Calu3 (cell line): ENCODE measurements around the gene CYFIP1. TPM values are rescaled to one million over a fixed set of nuclear protein-coding genes. Genes with fewer than 3 reads are reported as not detected.

Experiments used
- BruUV-seq: library from RNA; stranded (reverse); fragments of 400-500 nt; replicated peaks from 2 replicates; lab custom pipeline; 2021; lab: Mats Ljungman, UMichigan
- CTCF ChIA-PET: fragments of 300-600 bp; sonication (Branson Sonifier 250); formaldehyde crosslinking; loops from one replicate; lab custom pipeline; 2022; ENCODE audit warnings: antibody characterized with exemption; lab: Charles Lee
- DNase-seq: peaks from one replicate; pipeline ENCODE4 v3.0.0; 2022
- H3K27ac Mint-ChIP-seq: one replicate; pipeline ENCODE4 v1.8.0; 2022; ENCODE audit warnings: mixed read lengths; ENCODE audit not compliant: unreplicated experiment
- H3K27me3 Mint-ChIP-seq: one replicate; pipeline ENCODE4 v1.8.0; 2022; ENCODE audit warnings: mixed read lengths; ENCODE audit not compliant: unreplicated experiment
- H3K36me3 Mint-ChIP-seq: one replicate; pipeline ENCODE4 v1.8.0; 2022; ENCODE audit warnings: mild to moderate bottlenecking, moderate library complexity, mixed read lengths; ENCODE audit not compliant: insufficient read depth, unreplicated experiment
- H3K4me1 Mint-ChIP-seq: one replicate; pipeline ENCODE4 v1.8.0; 2022; ENCODE audit warnings: mild to moderate bottlenecking, low read depth, mixed read lengths; ENCODE audit not compliant: unreplicated experiment
- H3K4me3 Mint-ChIP-seq: one replicate; pipeline ENCODE4 v1.8.0; 2022; ENCODE audit warnings: mild to moderate bottlenecking, low read depth, moderate library complexity, mixed read lengths; ENCODE audit not compliant: unreplicated experiment
- H3K9me3 Mint-ChIP-seq: one replicate; pipeline ENCODE4 v1.8.0; 2022; ENCODE audit warnings: low read depth, mixed read lengths; ENCODE audit not compliant: unreplicated experiment
- intact Hi-C: fragments of 100-400 bp; cut with micrococcal nuclease; formaldehyde crosslinking; loops from one replicate; pipeline ENCODE4 v1.10.0; 2022; ENCODE audit not compliant: unreplicated experiment
- total RNA-seq: library from RNA; stranded (reverse); gene quantifications from 2 replicates; pipeline ENCODE4 v1.2.3, GENCODE V29; 2022
- TF ChIP-seq, protein P1 (sequence below): fragments of 200-600 bp; IDR thresholded peaks from one replicate; pipeline ENCODE4 v1.8.0; 2022; ENCODE audit warnings: antibody characterized with exemption; ENCODE audit not compliant: unreplicated experiment

CYFIP1 gene
- total RNA-seq, 1 experiment from 2014 or later, result 60.1 TPM

DNA sequence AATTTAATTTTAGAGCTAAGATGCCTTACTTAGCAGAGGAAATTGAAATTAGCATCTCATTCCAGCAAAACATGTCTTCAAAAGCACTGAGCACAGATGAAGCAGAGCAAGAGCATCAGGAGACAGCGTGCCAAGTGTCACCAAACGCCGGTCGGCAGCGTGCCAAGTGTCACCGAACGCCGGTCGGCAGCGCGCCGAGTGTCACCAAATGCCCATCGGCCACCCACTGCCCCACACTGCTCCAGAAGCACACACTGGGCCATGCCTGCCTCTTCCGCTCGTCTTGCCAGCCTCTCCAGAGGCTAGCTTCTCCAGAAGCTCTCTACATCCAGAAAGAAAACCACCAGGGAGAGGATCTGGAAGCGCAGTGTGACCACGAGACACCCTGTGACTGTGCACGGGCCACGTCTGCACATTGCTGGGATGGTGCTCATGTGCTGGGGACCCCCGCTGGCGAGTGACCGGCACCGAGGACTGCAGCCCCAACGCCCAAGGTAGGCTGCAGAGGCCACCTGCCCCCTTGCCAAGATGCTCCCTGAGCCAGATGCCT is 37.8 kb downstream of the CYFIP1 start:
- H3K27me3 Mint-ChIP-seq, result no peaks in the 10 kb centered on the region
- TF ChIP-seq, protein P1, sequence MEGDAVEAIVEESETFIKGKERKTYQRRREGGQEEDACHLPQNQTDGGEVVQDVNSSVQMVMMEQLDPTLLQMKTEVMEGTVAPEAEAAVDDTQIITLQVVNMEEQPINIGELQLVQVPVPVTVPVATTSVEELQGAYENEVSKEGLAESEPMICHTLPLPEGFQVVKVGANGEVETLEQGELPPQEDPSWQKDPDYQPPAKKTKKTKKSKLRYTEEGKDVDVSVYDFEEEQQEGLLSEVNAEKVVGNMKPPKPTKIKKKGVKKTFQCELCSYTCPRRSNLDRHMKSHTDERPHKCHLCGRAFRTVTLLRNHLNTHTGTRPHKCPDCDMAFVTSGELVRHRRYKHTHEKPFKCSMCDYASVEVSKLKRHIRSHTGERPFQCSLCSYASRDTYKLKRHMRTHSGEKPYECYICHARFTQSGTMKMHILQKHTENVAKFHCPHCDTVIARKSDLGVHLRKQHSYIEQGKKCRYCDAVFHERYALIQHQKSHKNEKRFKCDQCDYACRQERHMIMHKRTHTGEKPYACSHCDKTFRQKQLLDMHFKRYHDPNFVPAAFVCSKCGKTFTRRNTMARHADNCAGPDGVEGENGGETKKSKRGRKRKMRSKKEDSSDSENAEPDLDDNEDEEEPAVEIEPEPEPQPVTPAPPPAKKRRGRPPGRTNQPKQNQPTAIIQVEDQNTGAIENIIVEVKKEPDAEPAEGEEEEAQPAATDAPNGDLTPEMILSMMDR, result no peak
- H3K4me1 Mint-ChIP-seq, result no peaks in the 10 kb centered on the region
- CTCF ChIA-PET, result no interaction called here
- no peak overlapping the region for H3K4me3 Mint-ChIP-seq
- no TSS peak for BruUV-seq
- H3K36me3 Mint-ChIP-seq, result no peaks in the 10 kb centered on the region
- no peaks in the 10 kb centered on the region for H3K9me3 Mint-ChIP-seq
- DNase-seq, result no peak
- intact Hi-C loops, result no loop called here
- H3K27ac Mint-ChIP-seq, result no peak overlapping the region

DNA sequence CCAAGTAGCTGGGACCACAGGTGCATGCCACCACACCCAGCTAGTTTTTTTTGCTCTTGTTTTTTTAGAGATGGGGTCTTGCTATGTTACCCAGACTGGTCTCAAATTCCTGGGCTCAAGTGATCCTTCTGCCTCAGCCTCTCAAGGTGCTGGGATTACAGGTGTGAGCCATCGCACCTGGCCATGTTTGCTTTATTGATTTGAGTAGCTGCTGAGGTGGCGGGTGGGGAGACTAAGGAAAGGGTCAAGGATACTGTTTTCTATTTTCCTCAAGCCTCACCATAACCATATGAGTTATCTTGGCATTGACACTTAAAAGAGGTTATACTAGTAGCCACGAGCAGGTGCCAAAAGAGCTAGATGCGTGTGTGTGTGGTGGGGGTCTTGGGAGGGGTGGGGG is 39.0 kb downstream of the CYFIP1 start:
- BruUV-seq, result no TSS peak
- no peak for DNase-seq
- intact Hi-C loops, result no loop called here
- no peak overlapping the region for H3K4me3 Mint-ChIP-seq
- no peak overlapping the region for H3K27ac Mint-ChIP-seq
- H3K36me3 Mint-ChIP-seq, result no peaks in the 10 kb centered on the region
- H3K27me3 Mint-ChIP-seq, result no peaks in the 10 kb centered on the region
- no peaks in the 10 kb centered on the region for H3K4me1 Mint-ChIP-seq
- no peaks in the 10 kb centered on the region for H3K9me3 Mint-ChIP-seq
- TF ChIP-seq, protein P1, result no peak
- CTCF ChIA-PET, result no interaction called here

DNA sequence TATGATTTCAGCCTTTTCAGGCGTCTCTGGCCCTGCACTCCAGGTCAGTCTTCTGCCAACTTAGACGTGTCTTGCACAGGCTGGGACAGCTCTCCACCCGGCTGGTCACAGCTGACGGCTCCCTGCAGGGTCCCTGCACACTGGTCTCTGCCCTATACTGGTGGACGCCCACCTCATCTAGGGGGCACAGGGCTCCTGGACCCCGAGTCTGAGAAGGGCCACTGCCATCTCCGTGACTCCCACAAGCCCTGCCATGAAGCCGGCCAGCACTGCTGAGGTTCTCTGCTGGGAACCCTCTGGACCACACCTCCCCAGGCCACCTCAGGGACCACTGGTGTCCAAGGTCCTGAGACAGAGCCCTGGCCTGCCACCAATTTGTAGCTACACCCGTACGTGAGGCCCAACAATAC is 40.5 kb downstream of the CYFIP1 start:
- no peak overlapping the region for H3K27ac Mint-ChIP-seq
- H3K27me3 Mint-ChIP-seq, result no peaks in the 10 kb centered on the region
- BruUV-seq, result no TSS peak
- no peak overlapping the region for H3K4me3 Mint-ChIP-seq
- intact Hi-C loops, result no loop called here
- no peaks in the 10 kb centered on the region for H3K4me1 Mint-ChIP-seq
- CTCF ChIA-PET, result no interaction called here
- TF ChIP-seq, protein P1, result no peak
- DNase-seq, result no peak
- H3K9me3 Mint-ChIP-seq, result no peaks in the 10 kb centered on the region
- H3K36me3 Mint-ChIP-seq, result no peaks in the 10 kb centered on the region

DNA sequence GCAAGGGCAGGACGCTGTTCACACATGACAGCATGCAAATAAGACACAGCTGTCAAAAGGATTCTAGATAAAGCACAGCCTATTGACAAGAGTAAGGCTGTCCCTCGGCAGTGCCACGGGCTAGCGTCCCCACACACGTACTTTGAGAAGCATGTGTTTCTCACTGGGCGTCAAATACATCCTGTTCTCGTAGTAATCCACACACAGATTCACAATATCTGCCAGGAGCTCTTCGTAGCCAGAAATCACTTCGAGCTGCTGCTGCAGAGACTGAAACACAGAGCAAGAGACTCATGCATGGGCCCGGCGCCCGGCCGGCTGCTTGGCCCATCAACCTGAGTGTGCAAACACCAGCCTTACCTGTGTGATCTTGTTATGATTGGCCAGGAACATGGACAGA is 41.1 kb downstream of the CYFIP1 start:
- TF ChIP-seq, protein P1, result no peak
- H3K27me3 Mint-ChIP-seq, result no peaks in the 10 kb centered on the region
- BruUV-seq, result no TSS peak
- no peaks in the 10 kb centered on the region for H3K36me3 Mint-ChIP-seq
- no peaks in the 10 kb centered on the region for H3K4me1 Mint-ChIP-seq
- intact Hi-C loops, result no loop called here
- CTCF ChIA-PET, result no interaction called here
- H3K9me3 Mint-ChIP-seq, result no peaks in the 10 kb centered on the region
- DNase-seq, result no peak
- H3K4me3 Mint-ChIP-seq, result no peak overlapping the region
- no peak overlapping the region for H3K27ac Mint-ChIP-seq
